Epidermal melanocyte (primary cell): Measurements from ENCODE around the gene AGBL1.
"Not testable (repeated sequence)": the region's sequence is repeated elsewhere in the genome, so short reads cannot be mapped to it uniquely, and the experiment has no call there.

ENCODE experiments used
- DNase-seq: peaks from one replicate; pipeline ENCODE4 v3.0.0; 2011; ENCODE audit warnings: low spot score; ENCODE audit not compliant: insufficient read length

Gene AGBL1

GRCh38 chr15:86494475-86494874 is 414.8 kb downstream of the AGBL1 start:
- no peak for DNase-seq

GRCh38 chr15:86502301-86502700 is 422.6 kb downstream of the AGBL1 start:
- DNase-seq = no peak

GRCh38 chr15:86505951-86506350 is 426.3 kb downstream of the AGBL1 start:
- no peak for DNase-seq

- DNase-seq = no peak
Observed at GRCh38 chr15:86506401-86506800, 426.7 kb downstream of the AGBL1 start.

- DNase-seq = no peak
Observed at GRCh38 chr15:86515625-86516024, 436.0 kb downstream of the AGBL1 start.

GRCh38 chr15:86522721-86523120 is 443.1 kb downstream of the AGBL1 start:
- no peak for DNase-seq

- DNase-seq = no peak
Observed at GRCh38 chr15:86526938-86527690, 447.4 kb downstream of the AGBL1 start.

- DNase-seq = not testable (repeated sequence)
Observed at GRCh38 chr15:86528094-86528493, 448.4 kb downstream of the AGBL1 start.

- no peak for DNase-seq
Observed at GRCh38 chr15:86538141-86538540, 458.5 kb downstream of the AGBL1 start.

- no peak for DNase-seq
Observed at GRCh38 chr15:86540840-86541467, 461.3 kb downstream of the AGBL1 start.

- DNase-seq = no peak
Observed at GRCh38 chr15:86541540-86541939, 461.9 kb downstream of the AGBL1 start.

- no peak for DNase-seq
Observed at GRCh38 chr15:86550075-86550474, 470.4 kb downstream of the AGBL1 start.

- DNase-seq = no peak
Observed at GRCh38 chr15:86553108-86553507, 473.4 kb downstream of the AGBL1 start.

- no peak for DNase-seq
Observed at GRCh38 chr15:86555098-86555497, 475.4 kb downstream of the AGBL1 start.

GRCh38 chr15:86555939-86556338 is 476.3 kb downstream of the AGBL1 start:
- DNase-seq = no peak

GRCh38 chr15:86556396-86557017 is 476.8 kb downstream of the AGBL1 start:
- DNase-seq = no peak

GRCh38 chr15:86557018-86557550 is 477.4 kb downstream of the AGBL1 start:
- no peak for DNase-seq

GRCh38 chr15:86558252-86558651 is 478.6 kb downstream of the AGBL1 start:
- no peak for DNase-seq

GRCh38 chr15:86558686-86559085 is 479.0 kb downstream of the AGBL1 start:
- DNase-seq = no peak

GRCh38 chr15:86568378-86568777 is 488.7 kb downstream of the AGBL1 start:
- DNase-seq = no peak

GRCh38 chr15:86570738-86571137 is 491.1 kb downstream of the AGBL1 start:
- DNase-seq = no peak

GRCh38 chr15:86571873-86572272 is 492.2 kb downstream of the AGBL1 start:
- DNase-seq = no peak
